ENCODE results near the gene RDX.

The RDX gene

GRCh38 chr11:110174645-110175310, 121.6 kb downstream of the RDX start:
- TF ChIP-seq CTCF (IDR thresholded peaks at IDR 0.05): no peak

GRCh38 chr11:110173811-110174644, 122.4 kb downstream of the RDX start:
- TF ChIP-seq CTCF (IDR thresholded peaks at IDR 0.05): peak; percentile 57

- TF ChIP-seq CTCF (IDR thresholded peaks at IDR 0.05): no peak
These were observed 123.8 kb downstream of the RDX start for GRCh38 chr11:110172468-110173065.

GRCh38 chr11:110169738-110170137, 126.7 kb downstream of the RDX start:
- TF ChIP-seq CTCF (IDR thresholded peaks at IDR 0.05): no peak

- no peak for TF ChIP-seq CTCF (IDR thresholded peaks at IDR 0.05)
These were observed 128.2 kb downstream of the RDX start for GRCh38 chr11:110168033-110168803.

GRCh38 chr11:110165039-110165925, 131.1 kb downstream of the RDX start:
- no peak for TF ChIP-seq CTCF (IDR thresholded peaks at IDR 0.05)

All from LNCAP (cell line).